Right lobe of liver (tissue), 6 donors: ENCODE data around the gene ARFIP2. TPM values are rescaled to one million over a fixed set of nuclear protein-coding genes. Genes with fewer than 3 reads are reported as not detected.

ENCODE experiments used
- ATAC-seq, 4 donors: fragments of 200-7000 bp; cut with Tn5 transposase; one replicate each; pipeline ENCODE4 v1.9.1; 2020; ENCODE audit warnings: mild to moderate bottlenecking in 4 of 4, moderate library complexity in 4 of 4
- DNase-seq, 3 donors: peaks; one replicate each; pipeline ENCODE4 v3.0.0-alpha.2; 2020
- H3K27ac ChIP-seq, 3 donors: fragments of 200-600 bp; one replicate each; pipeline ENCODE4 v1.8.0; 2022
- H3K27me3 ChIP-seq, 2 donors: fragments of 200-600 bp; one replicate each; pipeline ENCODE4 v1.8.0; 2022
- H3K36me3 ChIP-seq, 4 donors: fragments of 200-600 bp; sonication (generic) in 1 of 4; one replicate each; pipeline versions ENCODE4 v1.5.1 to v1.8.0; 2017 to 2022; ENCODE audit warnings: control low read depth in 1 of 4
- H3K4me1 ChIP-seq, 4 donors: fragments of 200-600 bp; sonication (generic) in 1 of 4; one replicate each; pipeline versions ENCODE4 v1.5.1 to v1.8.0; 2017 to 2022; ENCODE audit warnings: control low read depth in 1 of 4
- H3K4me3 ChIP-seq, 3 donors: fragments of 200-600 bp; one replicate each; pipeline ENCODE4 v1.8.0; 2022
- H3K9me3 ChIP-seq, 4 donors: fragments of 200-600 bp; sonication (generic) in 1 of 4; one replicate each; pipeline versions ENCODE4 v1.5.1 to v1.8.0; 2017 to 2022; ENCODE audit warnings: control low read depth in 1 of 4
- POLR2A ChIP-seq: fragments of 450-650 bp; IDR thresholded peaks from one replicate; pipeline ENCODE4 v1.6.1; 2017; ENCODE audit warnings: antibody characterized with exemption, mild to moderate bottlenecking
- WGBS: methylation state at CpG from one replicate; pipeline ENCODE4 v1.1.6; 2018; ENCODE audit warnings: low coverage, low lambda C conversion rate; ENCODE audit not compliant: insufficient coverage; ENCODE audit errors: missing lambda C conversion rate; 5-methylcytosine and 5-hydroxymethylcytosine counted together
- intact Hi-C, 2 donors: fragments of 100-400 bp; cut with DNase I; formaldehyde crosslinking; loops; one replicate each; pipeline versions ENCODE4 v1.11.2 to v1.14.1; 2022
- total RNA-seq, 6 experiments: library from RNA; depleted of rRNA in 2 of 6; stranded (reverse); fragments of >200 nt in 2 of 6; fragmentation: NEBNext Ultra II Directional in 3 of 6; extraction: Animal tissue kit (Norgen Biotek cat#: 25700) in 3 of 6; gene quantifications; one replicate each; pipeline versions ENCODE4 v1.1.0 to v1.2.4, GENCODE V29; 2016 to 2023
- TF ChIP-seq, protein P1 (sequence below), 4 donors: fragments of 200-600 bp in 3 of 4; fragments of 450-650 bp in 1 of 4; IDR thresholded peaks; one replicate each; pipeline versions ENCODE4 v1.5.1 to v1.8.0; 2016 to 2022; ENCODE audit warnings: antibody characterized with exemption in 4 of 4, mild to moderate bottlenecking in 2 of 4
- donor health status: DM: no; HTN: yes; CAD: no.
- donor health status: DM: no; HTN: no; CAD: no.
- donor health status: DM: no; HTN: no; CAD: no.
- donor health status: DM: no; HTN: yes; CAD: no.
- donor health status: DM: no; HTN: yes; CAD: no.

Gene ARFIP2
- total RNA-seq, 6 experiments from 2014 or later, result 14.6 to 33.3 (median 23.1) TPM

DNA sequence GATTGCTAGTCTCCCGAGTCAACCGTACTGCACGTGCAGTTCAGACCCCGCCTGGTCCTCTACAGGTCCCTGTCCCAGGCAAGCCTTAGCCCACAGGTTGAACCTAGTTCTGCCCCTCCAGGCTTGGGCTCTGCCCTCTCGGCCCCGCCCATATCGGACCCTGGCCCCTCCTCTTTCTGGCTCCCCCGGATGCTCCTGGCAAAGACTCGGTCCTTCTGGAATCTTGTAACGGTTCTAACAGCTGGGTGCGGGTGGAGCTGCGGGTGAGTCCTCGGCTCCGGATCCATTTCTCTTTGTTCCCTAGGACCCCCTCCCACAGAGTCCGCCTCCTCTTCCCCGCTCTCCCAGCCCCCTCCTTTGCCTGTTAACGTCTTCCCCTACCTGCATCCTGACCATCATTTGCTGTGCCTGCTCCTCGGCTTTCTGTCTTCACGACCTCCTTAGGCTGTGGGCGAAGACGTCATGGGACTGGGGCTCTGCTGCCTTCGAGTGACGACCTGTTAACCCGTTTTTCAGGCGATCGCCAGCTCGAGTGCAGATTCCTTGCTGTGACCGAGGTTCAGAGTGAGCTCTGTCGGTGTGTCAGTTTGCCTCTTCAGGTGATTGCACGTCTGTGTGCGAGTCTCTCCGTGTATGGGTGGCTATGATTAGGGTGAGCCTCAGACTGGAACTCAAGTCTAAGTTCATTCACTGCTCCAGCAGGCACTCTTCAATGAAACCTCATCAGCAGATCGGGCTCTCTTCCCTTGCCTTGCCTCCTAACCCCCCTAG, 16.1 kb upstream of the ARFIP2 start, which contains the start of gene DNHD1:
DNHD1 (plus strand) TSS at position 212 of the 771 bp plus-strand sequence. CDS start 936 bp downstream, outside the sequence.
- WGBS, result 68% methylated on average over 26 of the region's 33 CpGs
- TF ChIP-seq, protein P1, sequence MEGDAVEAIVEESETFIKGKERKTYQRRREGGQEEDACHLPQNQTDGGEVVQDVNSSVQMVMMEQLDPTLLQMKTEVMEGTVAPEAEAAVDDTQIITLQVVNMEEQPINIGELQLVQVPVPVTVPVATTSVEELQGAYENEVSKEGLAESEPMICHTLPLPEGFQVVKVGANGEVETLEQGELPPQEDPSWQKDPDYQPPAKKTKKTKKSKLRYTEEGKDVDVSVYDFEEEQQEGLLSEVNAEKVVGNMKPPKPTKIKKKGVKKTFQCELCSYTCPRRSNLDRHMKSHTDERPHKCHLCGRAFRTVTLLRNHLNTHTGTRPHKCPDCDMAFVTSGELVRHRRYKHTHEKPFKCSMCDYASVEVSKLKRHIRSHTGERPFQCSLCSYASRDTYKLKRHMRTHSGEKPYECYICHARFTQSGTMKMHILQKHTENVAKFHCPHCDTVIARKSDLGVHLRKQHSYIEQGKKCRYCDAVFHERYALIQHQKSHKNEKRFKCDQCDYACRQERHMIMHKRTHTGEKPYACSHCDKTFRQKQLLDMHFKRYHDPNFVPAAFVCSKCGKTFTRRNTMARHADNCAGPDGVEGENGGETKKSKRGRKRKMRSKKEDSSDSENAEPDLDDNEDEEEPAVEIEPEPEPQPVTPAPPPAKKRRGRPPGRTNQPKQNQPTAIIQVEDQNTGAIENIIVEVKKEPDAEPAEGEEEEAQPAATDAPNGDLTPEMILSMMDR (IDR thresholded peaks at IDR 0.05), result no peak
- no peak for TF ChIP-seq POLR2A
- ATAC-seq, result peak in 2 of 4 donors; percentile 14 to 16
- no peak for DNase-seq
- intact Hi-C loops, result no loop called here
- H3K36me3 ChIP-seq, result peaks cover 0 to 4% (median 0%) of the 10 kb centered on the region in 4 donors
- no peaks in the 10 kb centered on the region for H3K9me3 ChIP-seq
- no peak within 1 kb of the TSS for H3K4me3 ChIP-seq
- no peaks in the 10 kb centered on the region for H3K27me3 ChIP-seq
- peaks cover 0 to 7% (median 0%) of the 10 kb centered on the region in 4 donors for H3K4me1 ChIP-seq
- H3K27ac ChIP-seq, result no peak within 1 kb of the TSS

DNA sequence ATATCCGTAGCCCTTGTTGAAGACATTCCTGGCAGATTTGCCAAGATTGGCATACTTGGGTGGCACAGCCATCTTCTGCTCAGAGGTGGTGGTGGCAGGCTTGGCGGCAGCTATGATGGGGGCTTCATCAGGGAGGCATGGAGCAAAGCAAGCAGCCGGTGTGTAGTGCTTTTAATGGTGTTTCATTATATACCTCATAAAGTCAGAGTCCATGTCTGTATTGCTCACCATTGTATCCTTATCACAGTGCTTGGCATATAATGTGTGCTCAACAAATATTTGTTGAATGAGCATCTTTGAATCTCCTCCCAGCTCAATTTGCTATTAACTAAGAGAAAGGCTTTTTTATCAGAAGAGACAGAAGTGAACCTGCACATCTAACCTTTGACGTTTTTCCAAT, 8.2 kb upstream of the ARFIP2 start:
- no peak for DNase-seq
- no peak overlapping the region for H3K4me3 ChIP-seq
- no peaks in the 10 kb centered on the region for H3K9me3 ChIP-seq

DNA sequence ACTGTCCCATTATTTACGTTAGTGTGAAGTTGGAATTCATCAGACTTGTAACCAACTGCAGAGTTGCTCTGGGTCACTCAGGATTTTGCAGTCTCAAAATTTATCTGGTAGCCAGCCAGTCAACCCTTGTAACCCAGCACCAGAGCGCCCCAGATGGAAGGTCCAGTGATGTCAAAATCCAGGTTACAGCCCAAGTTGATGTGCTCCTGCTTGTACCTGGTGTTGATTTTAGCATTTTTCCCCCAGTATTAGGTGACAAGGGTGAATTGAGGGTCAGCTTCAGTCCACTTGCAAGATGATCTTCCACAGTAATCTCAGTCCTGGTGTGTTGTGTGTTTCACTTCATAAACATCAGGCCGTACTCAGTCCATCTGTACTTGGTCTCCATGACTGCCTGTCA, 7.7 kb upstream of the ARFIP2 start:
- no peak overlapping the region for H3K27ac ChIP-seq
- no peaks in the 10 kb centered on the region for H3K27me3 ChIP-seq
- ATAC-seq, result peak; percentile 40 to 89 (median 56)
- no peak overlapping the region for H3K4me3 ChIP-seq
- intact Hi-C loops, result no loop called here
- no peaks in the 10 kb centered on the region for H3K9me3 ChIP-seq
- peaks cover 0 to 23% (median 6%) of the 10 kb centered on the region in 4 donors for H3K4me1 ChIP-seq
- TF ChIP-seq, protein P1 (IDR thresholded peaks at IDR 0.05), result no peak
- TF ChIP-seq POLR2A, result no peak
- DNase-seq, result peak in 1 of 3 donors; percentile 54
- WGBS, result 80% methylated on average over 3 of the region's 3 CpGs
- peaks cover 0 to 26% (median 2%) of the 10 kb centered on the region in 4 donors for H3K36me3 ChIP-seq

More for the DNA sequence above, 8.2 kb upstream of the ARFIP2 start:
- Histone ChIP-seq H3K4me1 (peaks cover 0 to 23% (median 6%) of the 10 kb centered on the region in 4 donors), H3K27ac (no peak overlapping the region), H3K36me3 (peaks cover 0 to 22% (median 2%) of the 10 kb centered on the region in 4 donors), H3K27me3 (no peaks in the 10 kb centered on the region)
- peak; percentile 75 to 96 (median 91) for ATAC-seq
- TF ChIP-seq, protein P1 (IDR thresholded peaks at IDR 0.05), result no peak
- no peak for TF ChIP-seq POLR2A
- intact Hi-C loops, result no loop called here
- WGBS, result 40% methylated on average over 4 of the region's 4 CpGs

DNA sequence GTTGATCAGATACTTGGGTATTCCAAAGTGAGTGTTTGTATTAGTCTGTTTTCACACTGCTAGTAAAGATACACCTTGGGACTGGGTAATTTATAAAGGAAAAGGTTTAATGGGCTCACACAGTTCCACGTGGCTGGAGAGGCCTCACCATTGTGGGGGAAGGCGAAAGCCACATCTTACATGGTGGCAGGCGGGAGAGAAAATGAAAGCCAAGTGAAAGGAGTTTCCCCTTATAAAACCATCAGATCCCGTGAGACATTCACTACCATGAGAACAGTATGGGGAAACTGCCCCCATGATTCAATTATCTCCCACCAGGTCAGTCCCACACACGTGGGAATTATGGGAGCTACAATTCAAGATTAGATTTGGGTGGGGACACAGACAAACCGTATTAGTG, 7.2 kb upstream of the ARFIP2 start:
- Histone ChIP-seq H3K27me3 (no peaks in the 10 kb centered on the region), H3K36me3 (peaks cover 0 to 30% (median 2%) of the 10 kb centered on the region in 4 donors), H3K4me3 (no peak overlapping the region), H3K27ac (no peak overlapping the region), H3K4me1 (peaks cover 0 to 23% (median 6%) of the 10 kb centered on the region in 4 donors), H3K9me3 (no peaks in the 10 kb centered on the region)
- TF ChIP-seq, protein P1 (IDR thresholded peaks at IDR 0.05), result no peak
- TF ChIP-seq POLR2A, result no peak
- DNase-seq, result no peak
- 100% methylated on average over 4 of the region's 6 CpGs for WGBS
- intact Hi-C loops, result no loop called here
- ATAC-seq, result no peak
